Ovary (tissue), 3 donors: Measurements from ENCODE around the gene RHCG.

ENCODE experiments used
- EP300 ChIP-seq: sonication (generic); formaldehyde crosslinking; IDR thresholded peaks from one replicate; pipeline ENCODE4 v1.6.1; 2017; ENCODE audit warnings: antibody characterized with exemption
- POLR2A ChIP-seq: fragments of 450-650 bp; IDR thresholded peaks from one replicate; pipeline ENCODE4 v1.6.1; 2017; ENCODE audit warnings: antibody characterized with exemption, mild to moderate bottlenecking, moderate library complexity
- TF ChIP-seq, protein P1 (sequence below), 3 donors: fragments of 450-650 bp in 2 of 3; fragments of 200-600 bp in 1 of 3; IDR thresholded peaks; one replicate each; pipeline versions ENCODE4 v1.5.1 to v1.8.0; 2016 to 2022; ENCODE audit warnings: antibody characterized with exemption in 3 of 3, mild to moderate bottlenecking in 1 of 3
- donor health status: DM: no; HTN: no; CAD: no.

- TF ChIP-seq, protein P1, sequence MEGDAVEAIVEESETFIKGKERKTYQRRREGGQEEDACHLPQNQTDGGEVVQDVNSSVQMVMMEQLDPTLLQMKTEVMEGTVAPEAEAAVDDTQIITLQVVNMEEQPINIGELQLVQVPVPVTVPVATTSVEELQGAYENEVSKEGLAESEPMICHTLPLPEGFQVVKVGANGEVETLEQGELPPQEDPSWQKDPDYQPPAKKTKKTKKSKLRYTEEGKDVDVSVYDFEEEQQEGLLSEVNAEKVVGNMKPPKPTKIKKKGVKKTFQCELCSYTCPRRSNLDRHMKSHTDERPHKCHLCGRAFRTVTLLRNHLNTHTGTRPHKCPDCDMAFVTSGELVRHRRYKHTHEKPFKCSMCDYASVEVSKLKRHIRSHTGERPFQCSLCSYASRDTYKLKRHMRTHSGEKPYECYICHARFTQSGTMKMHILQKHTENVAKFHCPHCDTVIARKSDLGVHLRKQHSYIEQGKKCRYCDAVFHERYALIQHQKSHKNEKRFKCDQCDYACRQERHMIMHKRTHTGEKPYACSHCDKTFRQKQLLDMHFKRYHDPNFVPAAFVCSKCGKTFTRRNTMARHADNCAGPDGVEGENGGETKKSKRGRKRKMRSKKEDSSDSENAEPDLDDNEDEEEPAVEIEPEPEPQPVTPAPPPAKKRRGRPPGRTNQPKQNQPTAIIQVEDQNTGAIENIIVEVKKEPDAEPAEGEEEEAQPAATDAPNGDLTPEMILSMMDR (IDR thresholded peaks at IDR 0.05) = no peak
- TF ChIP-seq POLR2A (no peak), EP300 (no peak)
These were observed 20.7 kb downstream of the RHCG start for GRCh38 chr15:89475661-89476060.
